Naive thymus-derived CD4-positive, alpha-beta T cell (primary cell): ENCODE data around the gene PCDHA7. TPM values are rescaled to one million over a fixed set of nuclear protein-coding genes. Genes with fewer than 3 reads are reported as not detected.
"Not testable (repeated sequence)": the region's sequence is repeated elsewhere in the genome, so short reads cannot be mapped to it uniquely, and the experiment has no call there.

Source experiments
- ATAC-seq: fragments of 150-1000 bp; cut with Tn5 transposase; 2 replicates; pipeline ENCODE4 v1.10.0; 2021; ENCODE audit warnings: mild to moderate bottlenecking, moderate library complexity
- CTCF ChIA-PET: fragments of 350-600 bp; sonication (Branson Sonifier 250); formaldehyde crosslinking; loops from one replicate; lab custom pipeline; 2021; ENCODE audit warnings: antibody characterized with exemption; lab: Charles Lee
- POLR2A ChIA-PET: fragments of 350-600 bp; sonication (Branson Sonifier 250); formaldehyde crosslinking; loops from one replicate; lab custom pipeline; 2021; ENCODE audit warnings: antibody characterized with exemption, inconsistent platforms; lab: Charles Lee
- DNase-seq, 9 donors: peaks; one replicate each; pipeline versions ENCODE4 v3.0.0 to v3.0.0-alpha.2; 2020 to 2022; ENCODE audit warnings: mixed read lengths in 1 of 9
- H3K27ac ChIP-seq: one replicate; pipeline ENCODE4 v1.7.0; 2013; ENCODE audit warnings: mild to moderate bottlenecking, low read depth, low read length, moderate library complexity
- H3K27me3 ChIP-seq, 2 donors: one replicate each; pipeline ENCODE4 v1.7.0; 2013; ENCODE audit warnings: low read length in 2 of 2, mild to moderate bottlenecking in 2 of 2, moderate library complexity in 2 of 2; ENCODE audit not compliant: control insufficient read depth in 2 of 2, insufficient read depth in 2 of 2
- H3K36me3 ChIP-seq, 3 experiments: 1 replicate in 2 of 3; 2 replicates in 1 of 3; pipeline ENCODE4 v1.7.0; 2013; ENCODE audit warnings: low read length in 3 of 3, mild to moderate bottlenecking in 3 of 3, moderate library complexity in 1 of 3; ENCODE audit not compliant: insufficient read depth in 3 of 3, control insufficient read depth in 2 of 3
- H3K4me1 ChIP-seq, 2 donors: one replicate each; pipeline ENCODE4 v1.7.0; 2013; ENCODE audit warnings: low read length in 2 of 2, mild to moderate bottlenecking in 2 of 2, moderate library complexity in 1 of 2; ENCODE audit not compliant: control insufficient read depth in 2 of 2, insufficient read depth in 2 of 2
- H3K4me3 ChIP-seq: 2 replicates; pipeline ENCODE4 v1.7.0; 2013; ENCODE audit warnings: mild to moderate bottlenecking, low read length
- H3K9me3 ChIP-seq, 3 experiments: 1 replicate in 2 of 3; 2 replicates in 1 of 3; pipeline ENCODE4 v1.7.0; 2013; ENCODE audit warnings: low read length in 3 of 3; ENCODE audit not compliant: control insufficient read depth in 2 of 3
- H3K27ac Mint-ChIP-seq, 9 donors: one replicate each; pipeline ENCODE4 v1.8.0; 2020 to 2022; ENCODE audit warnings: mixed read lengths in 9 of 9, mild to moderate bottlenecking in 8 of 9, moderate library complexity in 5 of 9, inconsistent platforms in 2 of 9
- H3K27me3 Mint-ChIP-seq, 5 donors: one replicate each; pipeline ENCODE4 v1.8.0; 2021 to 2022; ENCODE audit warnings: mixed read lengths in 5 of 5, mild to moderate bottlenecking in 1 of 5
- H3K36me3 Mint-ChIP-seq, 5 donors: one replicate each; pipeline ENCODE4 v1.8.0; 2020 to 2022; ENCODE audit warnings: mixed read lengths in 5 of 5, mild to moderate bottlenecking in 3 of 5, inconsistent platforms in 1 of 5
- H3K4me1 Mint-ChIP-seq, 7 donors: one replicate each; pipeline ENCODE4 v1.8.0; 2020 to 2022; ENCODE audit warnings: mixed read lengths in 7 of 7, mild to moderate bottlenecking in 3 of 7, inconsistent platforms in 1 of 7
- H3K4me3 Mint-ChIP-seq, 10 donors: one replicate each; pipeline ENCODE4 v1.8.0; 2020 to 2022; ENCODE audit warnings: mild to moderate bottlenecking in 10 of 10, mixed read lengths in 10 of 10, moderate library complexity in 6 of 10, inconsistent platforms in 2 of 10
- H3K9me3 Mint-ChIP-seq, 11 donors: one replicate each; pipeline ENCODE4 v1.8.0; 2020 to 2022; ENCODE audit warnings: mixed read lengths in 11 of 11, mild to moderate bottlenecking in 4 of 11, inconsistent platforms in 1 of 11, moderate library complexity in 1 of 11
- intact Hi-C, 2 donors: fragments of 100-400 bp; cut with micrococcal nuclease; formaldehyde crosslinking; loops; one replicate each; pipeline ENCODE4 v1.15.1; 2023
- polyA plus RNA-seq, 2 donors: library from polyadenylated mRNA; unstranded; fragments of 300-500 nt; fragmentation: Illumina TruSeq; gene quantifications; one replicate each; pipeline ENCODE4 v1.2.3, GENCODE V29; 2021
- total RNA-seq, 6 experiments: library from RNA in 5 of 6; stranded (reverse) in 5 of 6; gene quantifications; 1 replicate in 5 of 6; 2 replicates in 1 of 6; pipeline ENCODE4 v1.2.3 and lab custom pipeline; 2021 to 2026

PCDHA7 gene
- total RNA-seq, result not detected
- not detected for polyA plus RNA-seq
- not detected for total RNA-seq (lab: John Stamatoyannopoulos, UW)

- ChIA-PET POLR2A (no interaction called here), CTCF (no interaction called here)
- no peak within 1 kb of the TSS for H3K4me3 ChIP-seq
- no peak for DNase-seq
- intact Hi-C loops, result no loop called here
- no peaks in the 10 kb centered on the region for H3K4me1 ChIP-seq
- H3K36me3 ChIP-seq, result no peaks in the 10 kb centered on the region
- H3K27ac Mint-ChIP-seq, result peak within 1 kb of the TSS in 1 of 9 donors; percentile 18
- no peaks in the 10 kb centered on the region for H3K4me1 Mint-ChIP-seq
- H3K9me3 Mint-ChIP-seq, result peaks cover 2 to 67% (median 22%) of the 10 kb centered on the region in 11 donors
- peaks cover 0 to 35% (median 0%) of the 10 kb centered on the region in 3 experiments for H3K9me3 ChIP-seq
- H3K36me3 Mint-ChIP-seq, result peaks cover 0 to 23% (median 4%) of the 10 kb centered on the region in 5 donors
- peak within 1 kb of the TSS in 2 of 10 donors; percentile 5 to 6 for H3K4me3 Mint-ChIP-seq
- no peak within 1 kb of the TSS for H3K27ac ChIP-seq
- peaks cover 0 to 7% of the 10 kb centered on the region in 2 donors for H3K27me3 ChIP-seq
- no peak for ATAC-seq
- H3K27me3 Mint-ChIP-seq, result peaks cover 0 to 56% (median 34%) of the 10 kb centered on the region in 5 donors
Measured at GRCh38 chr5:140833993-140834392, at the start of gene PCDHA7. Gene PCDHA7 (plus strand): TSS chr5:140834269. CDS start chr5:140834384, 115 bp downstream.

- Histone ChIP-seq H3K27ac (no peak within 1 kb of the TSS), H3K9me3 (peaks cover 0 to 68% (median 4%) of the 10 kb centered on the region in 3 experiments), H3K4me1 (no peaks in the 10 kb centered on the region), H3K4me3 (no peak within 1 kb of the TSS), H3K36me3 (no peaks in the 10 kb centered on the region), H3K27me3 (peaks cover 0 to 5% of the 10 kb centered on the region in 2 donors)
- CTCF ChIA-PET, result no interaction called here
- no peak for DNase-seq
- peak within 1 kb of the TSS in 2 of 10 donors; percentile 16 to 45 for H3K4me3 Mint-ChIP-seq
- H3K4me1 Mint-ChIP-seq, result no peaks in the 10 kb centered on the region
- intact Hi-C loops, result no loop called here
- H3K27me3 Mint-ChIP-seq, result peaks cover 3 to 71% (median 42%) of the 10 kb centered on the region in 5 donors
- peaks cover 6 to 97% (median 57%) of the 10 kb centered on the region in 11 donors for H3K9me3 Mint-ChIP-seq
- POLR2A ChIA-PET, result no interaction called here
- H3K27ac Mint-ChIP-seq, result peak within 1 kb of the TSS in 1 of 9 donors; percentile 23
- peaks cover 4 to 32% (median 14%) of the 10 kb centered on the region in 5 donors for H3K36me3 Mint-ChIP-seq
- no peak for ATAC-seq
Measured at GRCh38 chr5:140785905-140786686, 48.0 kb upstream of the PCDHA7 start, which contains the start of gene PCDHA1. Gene PCDHA1 (plus strand): TSS chr5:140786140.

- peaks cover 3 to 70% (median 50%) of the 10 kb centered on the region in 5 donors for H3K27me3 Mint-ChIP-seq
- intact Hi-C loops, H3K36me3 ChIP-seq, H3K27ac ChIP-seq, DNase-seq, ATAC-seq, H3K4me3 ChIP-seq, H3K27me3 ChIP-seq, H3K4me1 Mint-ChIP-seq, H3K27ac Mint-ChIP-seq, CTCF ChIA-PET, H3K4me1 ChIP-seq, POLR2A ChIA-PET: not testable (repeated sequence)
- peaks cover 2 to 37% (median 13%) of the 10 kb centered on the region in 5 donors for H3K36me3 Mint-ChIP-seq
- H3K9me3 Mint-ChIP-seq, result peaks cover 0 to 97% (median 53%) of the 10 kb centered on the region in 11 donors
- peak overlapping the region in 1 of 10 donors; percentile 12 for H3K4me3 Mint-ChIP-seq
- H3K9me3 ChIP-seq, result peaks cover 0 to 62% (median 4%) of the 10 kb centered on the region in 3 experiments
Measured at GRCh38 chr5:140787422-140787821, 46.6 kb upstream of the PCDHA7 start.

- peaks cover 0 to 97% (median 51%) of the 10 kb centered on the region in 11 donors for H3K9me3 Mint-ChIP-seq
- H3K27ac ChIP-seq, H3K4me3 Mint-ChIP-seq, POLR2A ChIA-PET, CTCF ChIA-PET, H3K27ac Mint-ChIP-seq, intact Hi-C loops, H3K4me1 ChIP-seq, H3K4me3 ChIP-seq, DNase-seq, H3K4me1 Mint-ChIP-seq, H3K36me3 ChIP-seq, H3K27me3 ChIP-seq, ATAC-seq: not testable (repeated sequence)
- peaks cover 2 to 40% (median 13%) of the 10 kb centered on the region in 5 donors for H3K36me3 Mint-ChIP-seq
- H3K9me3 ChIP-seq, result peaks cover 0 to 62% (median 4%) of the 10 kb centered on the region in 3 experiments
- H3K27me3 Mint-ChIP-seq, result peaks cover 3 to 74% (median 53%) of the 10 kb centered on the region in 5 donors
Measured at GRCh38 chr5:140787849-140788504, 46.1 kb upstream of the PCDHA7 start.

DNA sequence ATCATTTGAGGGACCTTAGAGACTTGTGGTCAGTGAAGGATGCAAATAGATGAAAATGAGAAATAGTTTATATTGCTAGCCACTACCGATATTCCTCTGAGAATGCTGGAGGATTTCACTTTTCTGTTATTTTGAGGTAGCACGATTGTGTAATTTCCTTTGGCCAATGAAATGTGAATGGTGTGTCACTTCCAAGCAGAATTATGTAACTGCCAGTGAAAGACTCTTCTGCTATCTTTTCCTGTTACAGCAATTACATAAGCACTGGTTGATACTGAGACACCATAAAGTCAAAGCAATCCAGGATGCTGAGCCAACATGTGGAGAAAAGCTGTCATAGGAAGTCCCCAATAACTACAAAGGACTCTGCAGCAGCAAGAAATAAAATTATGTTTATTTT, 43.0 kb upstream of the PCDHA7 start:
- CTCF ChIA-PET, result no interaction called here

DNA sequence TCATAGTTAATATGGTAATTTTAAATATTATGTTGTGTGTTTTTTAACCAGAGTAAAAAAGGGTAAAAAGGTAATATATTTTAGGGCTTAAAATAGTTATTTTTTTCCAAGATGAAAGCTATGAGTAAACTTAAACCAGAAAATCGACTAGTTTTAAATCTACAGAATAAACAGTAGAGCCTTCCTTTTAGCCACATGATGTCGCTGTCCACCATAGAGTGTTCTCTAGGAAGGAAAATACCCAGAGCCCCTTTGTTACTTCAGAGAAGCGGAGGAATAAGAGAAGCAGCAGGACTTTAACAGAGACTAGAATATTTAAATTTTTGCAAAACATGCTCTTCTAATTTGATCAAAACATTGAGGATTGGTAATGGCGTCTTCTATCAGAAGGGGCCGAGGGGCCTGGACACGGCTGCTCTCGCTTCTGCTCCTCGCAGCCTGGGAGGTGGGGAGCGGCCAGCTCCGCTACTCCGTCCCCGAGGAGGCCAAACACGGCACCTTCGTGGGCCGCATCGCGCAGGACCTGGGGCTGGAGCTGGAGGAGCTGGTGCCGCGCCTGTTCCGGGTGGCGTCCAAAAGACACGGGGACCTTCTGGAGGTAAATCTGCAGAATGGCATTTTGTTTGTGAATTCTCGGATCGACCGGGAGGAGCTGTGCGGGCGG, 39.3 kb upstream of the PCDHA7 start, which contains the start of gene PCDHA2:
TSS of gene PCDHA2 (plus strand) at position 258 of the 664 bp plus-strand sequence.
- intact Hi-C loops, result no loop called here
- Histone ChIP-seq H3K27ac (no peak within 1 kb of the TSS), H3K9me3 (peaks cover 0 to 39% (median 8%) of the 10 kb centered on the region in 3 experiments), H3K27me3 (peaks cover 0 to 2% of the 10 kb centered on the region in 2 donors), H3K4me1 (no peaks in the 10 kb centered on the region), H3K36me3 (no peaks in the 10 kb centered on the region), H3K4me3 (no peak within 1 kb of the TSS)
- Mint-ChIP-seq H3K27me3 (peaks cover under 1 to 66% (median 48%) of the 10 kb centered on the region in 5 donors), H3K9me3 (peaks cover 0 to 86% (median 48%) of the 10 kb centered on the region in 11 donors), H3K27ac (peak within 1 kb of the TSS in 1 of 9 donors; percentile 23), H3K4me3 (peak within 1 kb of the TSS in 1 of 10 donors; percentile 34), H3K4me1 (no peaks in the 10 kb centered on the region), H3K36me3 (peaks cover 0 to 37% (median 5%) of the 10 kb centered on the region in 5 donors)
- ATAC-seq, result no peak
- ChIA-PET CTCF (no interaction called here), POLR2A (no interaction called here)
- DNase-seq, result no peak

More for the DNA sequence above, 43.0 kb upstream of the PCDHA7 start:
- Histone ChIP-seq H3K4me1 (no peaks in the 10 kb centered on the region), H3K36me3 (no peaks in the 10 kb centered on the region), H3K27me3 (peaks cover 2 to 5% of the 10 kb centered on the region in 2 donors), H3K4me3 (no peak overlapping the region), H3K27ac (no peak overlapping the region), H3K9me3 (peaks cover 0 to 62% (median 12%) of the 10 kb centered on the region in 3 experiments)
- no peak overlapping the region for H3K27ac Mint-ChIP-seq
- no peak overlapping the region for H3K4me3 Mint-ChIP-seq
- H3K27me3 Mint-ChIP-seq, result peaks cover 3 to 74% (median 61%) of the 10 kb centered on the region in 5 donors
- no peak for ATAC-seq
- peaks cover 0 to 98% (median 57%) of the 10 kb centered on the region in 11 donors for H3K9me3 Mint-ChIP-seq
- intact Hi-C loops, result no loop called here
- POLR2A ChIA-PET, result no interaction called here
- DNase-seq, result no peak
- no peaks in the 10 kb centered on the region for H3K4me1 Mint-ChIP-seq
- peaks cover 0 to 37% (median 7%) of the 10 kb centered on the region in 5 donors for H3K36me3 Mint-ChIP-seq
